ENCODE data around the gene KRTAP5-9.

KRTAP5-9 gene

GRCh38 chr11:71542879-71543777 is 5.1 kb upstream of the KRTAP5-9 start:
- Histone ChIP-seq H2AK5ac (ENCODE audit: low read length, severe bottlenecking) (no peak overlapping the region), H3K9ac (ENCODE audit: low read length) (no peak overlapping the region)

GRCh38 chr11:71543866-71544265 is 4.4 kb upstream of the KRTAP5-9 start:
- no peak overlapping the region for H2BK120ac ChIP-seq (ENCODE audit: low read depth, low read length)
- H4K8ac ChIP-seq (ENCODE audit: low read length), result no peak overlapping the region
- peaks cover 10% of the 10 kb centered on the region for H3K9me3 ChIP-seq (ENCODE audit: control insufficient read depth, low read length)
- H3K23ac ChIP-seq (ENCODE audit: low read length in 2 of 2), result no peak overlapping the region
- H3K4me1 ChIP-seq (ENCODE audit: control insufficient read depth, insufficient read depth, low read depth, low read length), result no peaks in the 10 kb centered on the region
- DNase-seq, result no peak
- no peak overlapping the region for H2BK12ac ChIP-seq (ENCODE audit: low read length in 2 of 2)
- H3K9ac ChIP-seq (ENCODE audit: low read length), result no peak overlapping the region
- no peak overlapping the region for H4K91ac ChIP-seq (ENCODE audit: low read length)
- H3K18ac ChIP-seq (ENCODE audit: low read depth in 1 of 2, low read length in 2 of 2), result no peak overlapping the region
- H2BK15ac ChIP-seq (ENCODE audit: low read depth, poor library complexity, severe bottlenecking), result no peak overlapping the region
- no peaks in the 10 kb centered on the region for H3K79me1 ChIP-seq (replicated peaks; ENCODE audit: low read length, poor library complexity, severe bottlenecking)
- no peak overlapping the region for H2AK5ac ChIP-seq (ENCODE audit: low read length, severe bottlenecking)
- H2AFZ ChIP-seq (ENCODE audit: low read depth, low read length), result no peak overlapping the region
- H3K27ac ChIP-seq (ENCODE audit: low read length, poor library complexity, severe bottlenecking), result no peak overlapping the region
- no peak overlapping the region for H3K4me2 ChIP-seq (ENCODE audit: low read length, poor library complexity, severe bottlenecking)
- peaks cover 2 to 32% of the 10 kb centered on the region in 2 experiments for H3K27me3 ChIP-seq (ENCODE audit: control insufficient read depth in 1 of 2, insufficient read depth in 1 of 2, low read length in 2 of 2)
- no peaks in the 10 kb centered on the region for H3K36me3 ChIP-seq (ENCODE audit: control insufficient read depth in 1 of 2, insufficient read depth in 2 of 2, low read depth in 1 of 2, low read length in 2 of 2)
- H3K14ac ChIP-seq (ENCODE audit: low read length in 2 of 2), result no peak overlapping the region
- 83% methylated on average over 6 of the region's 8 CpGs for WGBS
- H3K4me3 ChIP-seq (ENCODE audit: insufficient read depth in 1 of 2, low read depth in 1 of 2, low read length in 2 of 2), result no peak overlapping the region
- H3K4ac ChIP-seq (ENCODE audit: low read depth in 1 of 2, low read length in 2 of 2), result no peak overlapping the region
- no peak overlapping the region for H2BK5ac ChIP-seq (ENCODE audit: low read depth, low read length, poor library complexity, severe bottlenecking)

More at GRCh38 chr11:71542879-71543777, 5.1 kb upstream of the KRTAP5-9 start:
- Histone ChIP-seq H2BK5ac (ENCODE audit: low read depth, low read length, poor library complexity, severe bottlenecking) (no peak overlapping the region), H3K23ac (ENCODE audit: low read length in 2 of 2) (no peak overlapping the region), H2BK120ac (ENCODE audit: low read depth, low read length) (no peak overlapping the region), H4K91ac (ENCODE audit: low read length) (no peak overlapping the region), H2AFZ (ENCODE audit: low read depth, low read length) (no peak overlapping the region), H3K4ac (ENCODE audit: low read depth in 1 of 2, low read length in 2 of 2) (no peak overlapping the region), H3K9me3 (ENCODE audit: control insufficient read depth, low read length) (peaks cover 10% of the 10 kb centered on the region), H4K8ac (ENCODE audit: low read length) (no peak overlapping the region), H3K79me1 (replicated peaks; ENCODE audit: low read length, poor library complexity, severe bottlenecking) (no peaks in the 10 kb centered on the region), H3K4me2 (ENCODE audit: low read length, poor library complexity, severe bottlenecking) (no peak overlapping the region), H3K4me1 (ENCODE audit: control insufficient read depth, insufficient read depth, low read depth, low read length) (no peaks in the 10 kb centered on the region), H3K27ac (ENCODE audit: low read length, poor library complexity, severe bottlenecking) (no peak overlapping the region), H3K18ac (ENCODE audit: low read depth in 1 of 2, low read length in 2 of 2) (no peak overlapping the region), H3K4me3 (ENCODE audit: insufficient read depth in 1 of 2, low read depth in 1 of 2, low read length in 2 of 2) (no peak overlapping the region), H3K14ac (ENCODE audit: low read length in 2 of 2) (no peak overlapping the region), H3K27me3 (ENCODE audit: control insufficient read depth in 1 of 2, insufficient read depth in 1 of 2, low read length in 2 of 2) (peaks cover 8 to 25% of the 10 kb centered on the region in 2 experiments), H2BK15ac (ENCODE audit: low read depth, poor library complexity, severe bottlenecking) (no peak overlapping the region), H3K36me3 (ENCODE audit: control insufficient read depth in 1 of 2, insufficient read depth in 2 of 2, low read depth in 1 of 2, low read length in 2 of 2) (no peaks in the 10 kb centered on the region), H2BK12ac (ENCODE audit: low read length in 2 of 2) (no peak overlapping the region)
- 68% methylated on average over 15 of the region's 15 CpGs for WGBS
- DNase-seq, result no peak

- Histone ChIP-seq H2AFZ (ENCODE audit: low read depth, low read length) (no peak overlapping the region), H2BK120ac (ENCODE audit: low read depth, low read length) (no peak overlapping the region), H3K27me3 (ENCODE audit: control insufficient read depth in 1 of 2, insufficient read depth in 1 of 2, low read length in 2 of 2) (peaks cover 5 to 40% of the 10 kb centered on the region in 2 experiments), H4K91ac (ENCODE audit: low read length) (no peak overlapping the region), H3K23ac (ENCODE audit: low read length in 2 of 2) (no peak overlapping the region), H3K4me3 (ENCODE audit: insufficient read depth in 1 of 2, low read depth in 1 of 2, low read length in 2 of 2) (no peak overlapping the region), H2AK5ac (ENCODE audit: low read length, severe bottlenecking) (no peak overlapping the region), H3K36me3 (ENCODE audit: control insufficient read depth in 1 of 2, insufficient read depth in 2 of 2, low read depth in 1 of 2, low read length in 2 of 2) (no peaks in the 10 kb centered on the region), H3K79me1 (replicated peaks; ENCODE audit: low read length, poor library complexity, severe bottlenecking) (no peaks in the 10 kb centered on the region), H3K9ac (ENCODE audit: low read length) (no peak overlapping the region), H3K4me2 (ENCODE audit: low read length, poor library complexity, severe bottlenecking) (no peak overlapping the region), H2BK15ac (ENCODE audit: low read depth, poor library complexity, severe bottlenecking) (no peak overlapping the region), H2BK12ac (ENCODE audit: low read length in 2 of 2) (no peak overlapping the region), H3K9me3 (ENCODE audit: control insufficient read depth, low read length) (peaks cover 10% of the 10 kb centered on the region), H3K27ac (ENCODE audit: low read length, poor library complexity, severe bottlenecking) (no peak overlapping the region), H4K8ac (ENCODE audit: low read length) (no peak overlapping the region), H3K14ac (ENCODE audit: low read length in 2 of 2) (no peak overlapping the region), H2BK5ac (ENCODE audit: low read depth, low read length, poor library complexity, severe bottlenecking) (no peak overlapping the region), H3K4me1 (ENCODE audit: control insufficient read depth, insufficient read depth, low read depth, low read length) (no peaks in the 10 kb centered on the region), H3K18ac (ENCODE audit: low read depth in 1 of 2, low read length in 2 of 2) (no peak overlapping the region), H3K4ac (ENCODE audit: low read depth in 1 of 2, low read length in 2 of 2) (no peak overlapping the region)
- WGBS, result 70% methylated on average over 5 of the region's 6 CpGs
- DNase-seq, result no peak
Measured at GRCh38 chr11:71544525-71545214, 3.5 kb upstream of the KRTAP5-9 start.

- Histone ChIP-seq H3K9me3 (ENCODE audit: control insufficient read depth, low read length) (peaks cover 10% of the 10 kb centered on the region), H2BK5ac (ENCODE audit: low read depth, low read length, poor library complexity, severe bottlenecking) (no peak overlapping the region), H3K4me2 (ENCODE audit: low read length, poor library complexity, severe bottlenecking) (no peak overlapping the region), H4K91ac (ENCODE audit: low read length) (no peak overlapping the region), H3K79me1 (replicated peaks; ENCODE audit: low read length, poor library complexity, severe bottlenecking) (no peaks in the 10 kb centered on the region), H2AK5ac (ENCODE audit: low read length, severe bottlenecking) (no peak overlapping the region), H3K27ac (ENCODE audit: low read length, poor library complexity, severe bottlenecking) (no peak overlapping the region), H3K9ac (ENCODE audit: low read length) (no peak overlapping the region), H2AFZ (ENCODE audit: low read depth, low read length) (no peak overlapping the region), H3K4me1 (ENCODE audit: control insufficient read depth, insufficient read depth, low read depth, low read length) (no peaks in the 10 kb centered on the region), H2BK12ac (ENCODE audit: low read length in 2 of 2) (no peak overlapping the region), H3K27me3 (ENCODE audit: control insufficient read depth in 1 of 2, insufficient read depth in 1 of 2, low read length in 2 of 2) (peaks cover 5 to 46% of the 10 kb centered on the region in 2 experiments), H2BK15ac (ENCODE audit: low read depth, poor library complexity, severe bottlenecking) (no peak overlapping the region), H3K4ac (ENCODE audit: low read depth in 1 of 2, low read length in 2 of 2) (no peak overlapping the region), H3K18ac (ENCODE audit: low read depth in 1 of 2, low read length in 2 of 2) (no peak overlapping the region), H3K4me3 (ENCODE audit: insufficient read depth in 1 of 2, low read depth in 1 of 2, low read length in 2 of 2) (no peak overlapping the region), H4K8ac (ENCODE audit: low read length) (no peak overlapping the region), H3K36me3 (ENCODE audit: control insufficient read depth in 1 of 2, insufficient read depth in 2 of 2, low read depth in 1 of 2, low read length in 2 of 2) (no peaks in the 10 kb centered on the region), H3K23ac (ENCODE audit: low read length in 2 of 2) (no peak overlapping the region), H3K14ac (ENCODE audit: low read length in 2 of 2) (no peak overlapping the region), H2BK120ac (ENCODE audit: low read depth, low read length) (no peak overlapping the region)
- WGBS, result 93% methylated on average over 11 of the region's 12 CpGs
- no peak for DNase-seq
Measured at GRCh38 chr11:71545405-71545966, 2.7 kb upstream of the KRTAP5-9 start.
